Keratinocyte (primary cell): ENCODE results near the gene PRR16.

ENCODE experiments used
- EZH2 ChIP-seq: IDR thresholded peaks from one replicate; pipeline ENCODE4 v1.6.1; 2012; ENCODE audit warnings: inconsistent platforms, mild to moderate bottlenecking, low read length, moderate library complexity
- TF ChIP-seq, protein P1 (sequence below), 3 experiments: IDR thresholded peaks in 1 of 3; conservative IDR thresholded peaks in 1 of 3; optimal IDR thresholded peaks in 1 of 3; 2 replicates in 2 of 3; 3 replicates in 1 of 3; pipeline versions ENCODE3 to v1.5.1; 2011; ENCODE audit warnings: low read length in 3 of 3, mild to moderate bottlenecking in 3 of 3, moderate library complexity in 2 of 3, control low read depth in 1 of 3, inconsistent platforms in 1 of 3; ENCODE audit not compliant: insufficient read depth in 2 of 3; ENCODE audit errors: extremely low read depth in 1 of 3

DNA sequence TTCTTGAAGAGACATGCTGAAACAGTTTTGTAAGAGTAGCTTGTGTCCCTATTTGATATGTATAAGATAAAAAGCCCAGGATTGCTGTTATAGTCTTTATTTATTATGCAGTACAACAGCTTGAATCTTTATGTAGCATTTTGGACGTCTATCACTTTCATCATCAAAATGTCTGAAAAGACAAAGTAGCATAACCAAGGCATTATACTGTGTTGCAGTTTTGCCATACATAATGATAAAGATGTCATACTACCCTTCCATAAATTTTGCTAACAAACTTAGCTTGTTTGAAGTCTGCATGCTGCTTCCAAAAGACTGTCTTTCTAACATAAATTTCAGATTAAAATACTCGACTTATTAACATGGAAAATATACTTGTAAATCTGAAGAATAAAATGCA, 127.8 kb downstream of the PRR16 start:
- TF ChIP-seq, protein P1, sequence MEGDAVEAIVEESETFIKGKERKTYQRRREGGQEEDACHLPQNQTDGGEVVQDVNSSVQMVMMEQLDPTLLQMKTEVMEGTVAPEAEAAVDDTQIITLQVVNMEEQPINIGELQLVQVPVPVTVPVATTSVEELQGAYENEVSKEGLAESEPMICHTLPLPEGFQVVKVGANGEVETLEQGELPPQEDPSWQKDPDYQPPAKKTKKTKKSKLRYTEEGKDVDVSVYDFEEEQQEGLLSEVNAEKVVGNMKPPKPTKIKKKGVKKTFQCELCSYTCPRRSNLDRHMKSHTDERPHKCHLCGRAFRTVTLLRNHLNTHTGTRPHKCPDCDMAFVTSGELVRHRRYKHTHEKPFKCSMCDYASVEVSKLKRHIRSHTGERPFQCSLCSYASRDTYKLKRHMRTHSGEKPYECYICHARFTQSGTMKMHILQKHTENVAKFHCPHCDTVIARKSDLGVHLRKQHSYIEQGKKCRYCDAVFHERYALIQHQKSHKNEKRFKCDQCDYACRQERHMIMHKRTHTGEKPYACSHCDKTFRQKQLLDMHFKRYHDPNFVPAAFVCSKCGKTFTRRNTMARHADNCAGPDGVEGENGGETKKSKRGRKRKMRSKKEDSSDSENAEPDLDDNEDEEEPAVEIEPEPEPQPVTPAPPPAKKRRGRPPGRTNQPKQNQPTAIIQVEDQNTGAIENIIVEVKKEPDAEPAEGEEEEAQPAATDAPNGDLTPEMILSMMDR (optimal IDR thresholded peaks at IDR 0.05 in 1 of 3, IDR thresholded peaks at IDR 0.05 in 1 of 3, conservative IDR thresholded peaks at IDR 0.05 in 1 of 3; ENCODE audit: extremely low read depth in 1 of 3, insufficient read depth in 2 of 3, low read length in 3 of 3): no peak
- no peak for TF ChIP-seq EZH2
